Esophagus squamous epithelium (tissue), 4 donors: ENCODE data around the gene IL22RA1.

Source experiments
- POLR2A ChIP-seq, 4 donors: fragments of 450-650 bp; IDR thresholded peaks; one replicate each; pipeline ENCODE4 v1.6.1; 2017; ENCODE audit warnings: antibody characterized with exemption in 4 of 4, mild to moderate bottlenecking in 4 of 4, moderate library complexity in 3 of 4
- TF ChIP-seq, protein P1 (sequence below), 6 experiments: fragments of 450-650 bp in 4 of 6; fragments of 200-600 bp in 2 of 6; sonication (generic) in 2 of 6; IDR thresholded peaks; one replicate each; pipeline ENCODE4 v1.5.1; 2016 to 2019; ENCODE audit warnings: antibody characterized with exemption in 6 of 6, mild to moderate bottlenecking in 4 of 6, moderate library complexity in 4 of 6

DNA sequence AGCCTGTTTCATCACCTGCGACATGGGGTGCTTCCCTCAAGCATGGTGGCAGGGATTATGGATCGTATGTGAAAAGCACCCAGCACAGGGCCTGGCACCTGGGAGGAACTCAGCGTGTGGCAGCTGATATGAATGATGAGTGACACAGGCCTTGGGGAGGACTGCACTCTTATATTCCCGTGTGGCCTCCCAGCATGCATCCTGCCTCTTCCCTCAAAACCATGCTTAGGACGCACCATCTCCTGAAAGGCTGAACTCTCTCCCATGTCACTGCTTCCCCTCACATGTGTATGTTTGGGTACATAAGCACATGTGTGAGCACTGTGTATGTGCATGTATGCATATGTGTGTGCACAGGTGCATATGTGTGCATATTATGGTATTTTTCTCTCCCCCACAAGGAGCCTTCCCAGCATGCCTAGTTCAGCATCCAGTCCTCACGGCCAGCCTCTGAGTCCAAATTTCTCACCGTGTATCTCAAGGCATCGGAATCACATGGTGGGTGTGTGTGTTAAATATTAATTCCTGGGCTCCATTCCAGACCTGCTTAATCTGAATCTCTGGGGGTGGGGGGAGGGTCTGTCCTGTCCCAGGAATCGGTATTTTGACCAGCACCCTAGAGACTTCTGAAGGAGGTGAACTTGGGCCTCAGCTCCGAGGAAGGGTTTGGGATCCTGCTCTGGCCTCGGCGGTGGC, 43.8 kb downstream of the IL22RA1 start:
- TF ChIP-seq, protein P1, sequence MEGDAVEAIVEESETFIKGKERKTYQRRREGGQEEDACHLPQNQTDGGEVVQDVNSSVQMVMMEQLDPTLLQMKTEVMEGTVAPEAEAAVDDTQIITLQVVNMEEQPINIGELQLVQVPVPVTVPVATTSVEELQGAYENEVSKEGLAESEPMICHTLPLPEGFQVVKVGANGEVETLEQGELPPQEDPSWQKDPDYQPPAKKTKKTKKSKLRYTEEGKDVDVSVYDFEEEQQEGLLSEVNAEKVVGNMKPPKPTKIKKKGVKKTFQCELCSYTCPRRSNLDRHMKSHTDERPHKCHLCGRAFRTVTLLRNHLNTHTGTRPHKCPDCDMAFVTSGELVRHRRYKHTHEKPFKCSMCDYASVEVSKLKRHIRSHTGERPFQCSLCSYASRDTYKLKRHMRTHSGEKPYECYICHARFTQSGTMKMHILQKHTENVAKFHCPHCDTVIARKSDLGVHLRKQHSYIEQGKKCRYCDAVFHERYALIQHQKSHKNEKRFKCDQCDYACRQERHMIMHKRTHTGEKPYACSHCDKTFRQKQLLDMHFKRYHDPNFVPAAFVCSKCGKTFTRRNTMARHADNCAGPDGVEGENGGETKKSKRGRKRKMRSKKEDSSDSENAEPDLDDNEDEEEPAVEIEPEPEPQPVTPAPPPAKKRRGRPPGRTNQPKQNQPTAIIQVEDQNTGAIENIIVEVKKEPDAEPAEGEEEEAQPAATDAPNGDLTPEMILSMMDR (IDR thresholded peaks at IDR 0.05), result no peak
- TF ChIP-seq POLR2A (IDR thresholded peaks at IDR 0.05), result no peak
